SIG-M5 treated with dmso at 0.1 percent for 504 hours (cell line): ENCODE data around the gene CSNK1E.

Experiments used
- DNase-seq: peaks from one replicate; lab custom pipeline; 2025; ENCODE audit not compliant: unreplicated experiment; lab: John Stamatoyannopoulos, UW

The CSNK1E gene

DNA sequence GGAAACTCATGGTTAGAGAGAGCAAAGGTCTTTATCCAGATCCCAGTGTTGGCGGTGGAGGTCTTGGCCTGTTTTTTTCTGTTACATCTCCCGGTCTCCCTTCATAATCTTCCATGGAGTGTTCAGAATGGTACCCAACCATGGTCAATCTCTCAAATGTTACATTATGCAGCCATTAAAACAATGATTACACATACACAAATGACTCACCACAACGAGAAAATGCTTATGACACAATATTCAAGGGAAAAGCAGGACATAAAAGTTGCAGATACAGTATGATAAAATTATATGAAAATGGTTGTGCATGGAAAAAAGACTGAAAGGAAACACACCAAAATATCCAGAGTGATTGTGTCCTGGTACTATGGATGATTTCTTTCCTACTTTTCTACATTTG lies 17.8 kb upstream of the CSNK1E start:
- no peak for DNase-seq

GRCh38 chr22:38327805-38328204 lies 10.6 kb upstream of the CSNK1E start:
- no peak for DNase-seq

DNA sequence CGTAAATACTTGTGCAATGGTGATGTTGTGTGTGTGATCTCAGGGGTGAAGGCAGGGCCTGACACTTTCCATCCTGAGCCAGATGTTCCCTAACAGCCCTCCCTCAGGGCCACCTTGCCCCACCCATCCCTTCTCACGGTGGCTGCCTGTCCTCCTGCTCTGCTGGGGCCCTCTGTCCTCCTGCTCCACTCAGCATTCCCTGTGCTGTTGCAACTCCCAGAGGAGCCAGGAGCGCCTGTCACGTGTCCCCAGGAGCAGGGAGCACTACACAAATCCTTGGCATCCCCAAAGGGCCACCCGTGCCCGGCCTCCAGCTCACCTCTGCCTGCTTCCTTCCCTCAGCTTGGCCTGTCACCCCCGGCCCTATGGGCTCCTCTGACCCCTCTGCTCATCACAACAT lies 10.2 kb upstream of the CSNK1E start:
- no peak for DNase-seq

DNA sequence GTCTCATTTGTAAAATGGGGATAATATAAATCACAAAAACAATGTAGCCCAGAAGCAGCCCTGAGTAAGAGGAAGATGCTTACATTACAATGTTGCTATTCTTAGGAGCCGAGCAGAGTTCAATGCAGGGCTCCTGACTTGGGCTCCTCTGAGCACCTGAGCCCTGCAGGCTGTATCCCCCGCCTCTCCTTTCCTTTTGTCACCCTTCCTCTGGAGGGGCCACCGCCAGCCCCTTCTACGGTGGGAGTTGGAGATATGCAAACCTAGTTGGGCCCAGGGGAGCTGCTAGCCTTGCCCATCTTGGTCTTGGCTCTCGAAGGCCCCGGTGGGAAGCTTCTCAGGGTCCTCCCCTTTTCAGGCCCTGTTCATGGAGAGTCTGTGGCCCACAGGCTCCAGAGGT lies 8.4 kb upstream of the CSNK1E start:
- no peak for DNase-seq

DNA sequence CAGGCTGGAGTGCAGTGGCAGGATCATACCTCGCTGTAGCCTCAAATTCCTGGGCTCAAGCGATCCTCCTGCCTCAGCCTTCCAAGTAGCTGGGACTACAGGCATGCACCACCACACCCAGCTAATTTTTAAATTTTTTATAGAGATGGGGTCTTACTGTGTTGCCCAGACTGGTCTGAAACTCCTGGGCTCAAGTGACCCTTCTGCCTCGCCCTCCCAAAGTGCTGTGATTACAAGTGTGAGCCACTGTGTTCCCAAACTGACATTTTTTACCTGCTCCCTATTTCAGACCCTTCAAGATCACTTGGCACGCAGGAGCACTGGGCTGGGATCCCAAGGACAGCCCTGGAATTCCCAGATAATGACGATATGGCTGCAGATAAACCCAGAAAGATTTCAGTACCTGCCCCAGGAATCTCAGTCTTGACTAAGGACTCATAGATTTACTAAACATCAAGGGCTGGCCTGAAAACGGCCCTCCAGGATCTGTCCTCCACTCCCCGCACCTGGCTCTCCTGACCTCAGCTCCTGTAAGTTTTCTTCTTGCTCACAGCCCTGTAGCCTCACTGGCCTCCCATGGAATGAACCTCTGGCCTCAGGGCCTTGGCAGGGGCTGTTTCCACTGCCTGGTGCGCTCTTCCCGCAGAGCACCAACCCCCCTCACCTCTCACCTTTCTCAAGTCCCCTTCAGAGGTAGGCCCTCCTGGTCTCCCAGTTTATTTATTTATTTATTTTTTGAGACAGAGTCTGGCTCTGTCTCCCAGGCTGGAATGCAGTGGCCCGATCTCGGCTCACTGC lies 3.6 kb upstream of the CSNK1E start:
- DNase-seq = no peak

- DNase-seq = no peak
These were observed 1.9 kb upstream of the CSNK1E start for GRCh38 chr22:38318792-38319773.

DNA sequence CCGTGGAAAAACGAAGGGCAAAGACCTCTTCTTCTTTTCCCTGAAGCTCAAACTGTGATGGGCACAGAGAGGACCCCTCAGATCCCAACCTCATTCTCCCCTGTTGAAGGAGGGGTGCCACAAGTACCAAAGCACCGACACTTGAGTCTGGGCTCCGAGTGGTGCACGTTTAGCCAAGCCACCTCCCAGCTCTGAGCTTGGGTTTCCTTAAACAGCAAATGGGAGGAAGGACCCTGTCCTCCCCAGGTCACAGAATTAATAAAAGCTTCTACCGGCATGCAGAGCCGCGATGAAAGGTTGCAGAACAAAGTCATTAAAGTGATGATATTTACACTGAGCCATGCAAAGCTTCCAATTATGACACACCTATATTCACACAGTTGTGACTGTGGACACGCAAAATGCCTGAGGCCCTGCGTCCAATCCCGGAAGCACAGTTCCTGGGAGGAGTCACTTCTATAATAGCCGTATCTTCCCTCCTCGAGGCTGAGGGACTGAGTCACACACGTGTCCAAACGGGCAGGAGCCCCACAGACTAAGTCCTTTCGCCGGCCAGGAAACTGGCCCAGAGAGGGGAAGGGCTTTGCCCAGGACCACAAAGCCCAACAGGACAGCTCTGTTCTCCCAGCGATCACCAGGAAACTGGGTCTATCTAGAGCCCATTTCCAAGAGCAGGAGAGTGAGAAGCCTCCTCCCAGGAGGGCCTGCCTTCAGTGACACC lies 922 bp upstream of the CSNK1E start:
- DNase-seq = no peak

DNA sequence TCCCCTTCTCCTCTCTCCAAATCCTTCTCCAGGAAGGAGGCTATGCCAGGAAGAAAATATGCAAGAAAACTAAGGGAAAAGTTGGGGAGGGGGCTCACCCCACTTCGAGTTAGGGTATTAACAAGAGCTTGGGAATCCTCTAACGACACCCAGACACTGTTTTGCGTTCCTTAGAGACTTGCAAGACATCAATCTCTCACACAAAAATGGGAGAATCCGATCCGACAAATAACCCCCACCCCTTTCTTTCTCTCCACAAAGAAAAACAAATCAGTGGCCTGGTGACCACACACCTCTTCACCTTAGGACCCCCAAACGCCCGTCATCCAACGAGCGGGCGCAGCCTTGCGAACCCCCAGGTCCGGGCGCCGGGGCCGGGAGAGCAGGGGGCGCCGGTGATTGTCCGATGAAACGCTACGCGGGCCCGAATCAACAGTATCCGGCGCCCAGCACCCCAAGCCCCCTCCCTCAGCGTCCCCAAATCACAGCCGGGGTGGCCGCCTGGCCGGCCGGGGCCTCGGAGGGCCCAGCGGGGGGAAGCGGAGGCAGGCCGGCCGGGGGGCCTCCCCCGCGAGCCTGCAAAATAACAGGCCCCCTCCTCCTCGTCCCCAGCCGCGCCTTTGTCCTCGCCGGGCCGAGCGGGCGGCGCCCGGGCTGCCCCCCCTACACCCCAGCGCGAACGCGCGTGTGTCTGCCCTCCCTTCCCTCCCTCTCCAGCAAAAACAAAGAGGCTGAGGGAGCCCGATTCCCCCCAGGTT lies 690 bp downstream of the CSNK1E start:
- DNase-seq = peak; percentile 21

- no peak for DNase-seq
These were observed 1.3 kb downstream of the CSNK1E start for GRCh38 chr22:38315823-38316363.

DNA sequence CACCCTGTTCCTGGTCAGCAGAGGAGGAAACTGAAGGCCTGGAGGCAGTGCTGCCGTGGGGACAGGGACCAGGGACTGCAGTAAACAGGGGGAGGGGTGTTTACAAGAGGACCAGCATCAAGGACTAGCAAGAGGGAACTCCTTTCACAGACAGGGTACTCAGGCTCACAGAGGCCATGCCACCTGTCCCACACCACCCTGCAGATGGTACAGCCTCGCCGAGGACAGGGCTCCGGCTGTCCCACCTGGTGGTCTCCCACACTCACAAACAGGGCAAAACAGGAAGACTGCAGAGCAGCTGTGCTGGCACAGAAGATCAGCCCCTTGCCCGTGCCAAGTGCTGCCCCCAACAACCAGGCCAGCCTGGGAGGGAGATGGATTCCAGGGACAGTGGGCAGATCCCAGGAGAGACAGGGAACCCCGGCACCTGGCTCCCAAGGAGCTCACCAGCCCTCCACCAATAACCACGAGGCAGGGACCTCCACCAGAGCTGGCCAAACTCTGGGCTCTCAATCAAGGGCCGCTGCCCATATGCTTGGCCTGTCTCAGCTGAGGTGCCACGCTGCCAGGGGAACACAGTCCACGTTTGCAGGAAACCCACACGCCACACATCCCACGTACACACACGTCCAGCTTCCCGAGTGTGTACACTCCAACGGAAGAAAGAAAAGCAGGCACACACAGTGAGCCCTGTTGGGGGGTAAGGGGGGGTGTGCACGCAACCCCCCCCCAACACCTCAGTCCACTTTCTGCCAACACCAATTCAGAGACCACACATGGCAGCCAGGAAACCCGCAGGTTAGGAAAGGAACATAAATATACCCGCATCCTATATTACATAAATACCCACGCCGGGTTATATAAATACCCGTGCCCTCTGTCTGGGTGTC lies 2.1 kb downstream of the CSNK1E start:
- no peak for DNase-seq

GRCh38 chr22:38314051-38314932 lies 2.9 kb downstream of the CSNK1E start:
- no peak for DNase-seq

DNA sequence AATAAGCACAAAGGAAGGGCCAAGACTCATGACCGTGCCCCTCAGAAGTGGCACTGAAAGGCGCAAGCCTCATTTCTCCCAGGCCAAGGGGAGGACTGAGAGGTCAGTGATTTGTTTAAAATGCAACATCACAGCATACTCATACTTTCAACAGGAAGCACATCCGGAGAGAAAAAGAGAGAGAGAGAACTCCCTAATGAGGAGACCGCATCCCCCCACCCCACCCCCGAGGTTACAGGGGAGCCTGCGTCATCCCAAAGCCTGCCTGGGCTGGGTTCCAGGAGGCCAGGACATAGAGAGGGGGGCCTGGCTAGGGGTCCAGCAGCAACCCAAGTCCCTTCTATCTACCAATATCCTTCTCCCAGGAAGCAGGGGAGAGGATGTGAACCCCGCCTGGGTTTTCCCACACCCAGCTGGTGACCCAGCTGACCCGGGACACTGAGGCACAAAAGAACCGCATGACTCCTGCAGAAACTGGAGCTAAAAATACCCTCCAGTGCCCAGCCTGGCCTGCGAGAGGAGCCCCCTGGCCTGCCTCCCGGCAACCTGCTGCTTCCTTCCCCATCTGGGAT lies 3.8 kb downstream of the CSNK1E start:
- DNase-seq = no peak

- DNase-seq = no peak
These were observed 4.9 kb downstream of the CSNK1E start for GRCh38 chr22:38312261-38312800.

GRCh38 chr22:38311323-38311620 lies 6.0 kb downstream of the CSNK1E start:
- no peak for DNase-seq

GRCh38 chr22:38310518-38311322 lies 6.5 kb downstream of the CSNK1E start:
- DNase-seq = no peak

- DNase-seq = no peak
These were observed 7.4 kb downstream of the CSNK1E start for GRCh38 chr22:38309614-38310517.
